ENCODE data around the gene SEL1L3.

Gene SEL1L3

GRCh38 chr4:25800245-25800644, 62.5 kb downstream of the SEL1L3 start:
- TF ChIP-seq, protein P1, sequence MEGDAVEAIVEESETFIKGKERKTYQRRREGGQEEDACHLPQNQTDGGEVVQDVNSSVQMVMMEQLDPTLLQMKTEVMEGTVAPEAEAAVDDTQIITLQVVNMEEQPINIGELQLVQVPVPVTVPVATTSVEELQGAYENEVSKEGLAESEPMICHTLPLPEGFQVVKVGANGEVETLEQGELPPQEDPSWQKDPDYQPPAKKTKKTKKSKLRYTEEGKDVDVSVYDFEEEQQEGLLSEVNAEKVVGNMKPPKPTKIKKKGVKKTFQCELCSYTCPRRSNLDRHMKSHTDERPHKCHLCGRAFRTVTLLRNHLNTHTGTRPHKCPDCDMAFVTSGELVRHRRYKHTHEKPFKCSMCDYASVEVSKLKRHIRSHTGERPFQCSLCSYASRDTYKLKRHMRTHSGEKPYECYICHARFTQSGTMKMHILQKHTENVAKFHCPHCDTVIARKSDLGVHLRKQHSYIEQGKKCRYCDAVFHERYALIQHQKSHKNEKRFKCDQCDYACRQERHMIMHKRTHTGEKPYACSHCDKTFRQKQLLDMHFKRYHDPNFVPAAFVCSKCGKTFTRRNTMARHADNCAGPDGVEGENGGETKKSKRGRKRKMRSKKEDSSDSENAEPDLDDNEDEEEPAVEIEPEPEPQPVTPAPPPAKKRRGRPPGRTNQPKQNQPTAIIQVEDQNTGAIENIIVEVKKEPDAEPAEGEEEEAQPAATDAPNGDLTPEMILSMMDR (IDR thresholded peaks at IDR 0.05; ENCODE audit: low read depth, low read length, missing control alignments) = no peak
- in situ Hi-C loops (cut with HindIII; ENCODE audit: low sequenced_read_pairs) = loop anchor here (5.0 kb wide), 1 partner anchor 62 kb away; the partner anchor contains the start of gene SEL1L3

DNA sequence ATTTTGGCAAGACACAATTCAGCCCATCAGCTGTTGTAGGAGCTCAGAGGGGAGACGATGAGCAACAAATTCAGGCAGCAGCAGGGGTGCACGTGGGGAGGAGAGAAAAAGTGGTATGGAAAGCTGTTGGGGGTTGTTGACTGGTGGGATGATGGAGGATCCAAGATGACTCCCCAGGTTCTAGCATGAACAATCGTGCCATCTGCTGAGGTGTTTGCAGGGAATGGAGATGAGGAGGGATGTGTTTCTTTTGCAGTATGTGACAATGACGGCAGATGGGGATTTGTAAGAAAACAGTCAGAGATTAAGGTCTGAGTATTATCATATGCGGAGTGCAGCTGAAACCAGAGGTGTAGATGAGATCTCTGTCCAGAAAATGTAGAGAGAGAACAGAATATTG, 63.3 kb downstream of the SEL1L3 start:
- DNase-seq (ENCODE audit: low read depth) = no peak
- H3K4me3 ChIP-seq (ENCODE audit: low read depth, low read length) = no peak overlapping the region
- in situ Hi-C loops (cut with HindIII; ENCODE audit: low sequenced_read_pairs) = no loop called here
- TF ChIP-seq, protein P1 (IDR thresholded peaks at IDR 0.05; ENCODE audit: low read depth, low read length, missing control alignments) = no peak

More at GRCh38 chr4:25800245-25800644, 62.5 kb downstream of the SEL1L3 start:
- no peak overlapping the region for H3K4me3 ChIP-seq (ENCODE audit: low read depth, low read length)
- no peak for DNase-seq (ENCODE audit: low read depth)

DNA sequence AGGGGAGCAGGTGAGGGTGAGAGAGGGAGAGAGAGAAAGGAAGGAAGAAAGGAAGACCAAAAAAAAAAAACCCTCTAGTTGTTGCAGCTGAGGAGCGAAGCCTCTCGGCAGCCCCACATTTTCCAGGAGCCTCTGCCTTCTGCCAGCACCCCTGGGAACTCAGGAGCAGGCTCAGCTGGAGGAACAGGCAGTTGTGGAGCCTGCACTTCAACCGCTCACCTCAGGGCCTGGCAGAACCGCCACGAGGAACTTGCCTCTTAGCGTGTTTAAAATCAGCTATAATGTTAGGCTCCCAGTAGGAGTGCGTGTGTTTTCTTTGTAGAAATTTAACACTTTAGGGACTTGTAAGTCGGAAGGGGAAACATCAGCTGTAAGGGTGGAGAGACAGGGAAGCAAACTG, 65.7 kb downstream of the SEL1L3 start:
- no peak overlapping the region for H3K4me3 ChIP-seq (ENCODE audit: low read depth, low read length)
- DNase-seq (ENCODE audit: low read depth) = no peak
- in situ Hi-C loops (cut with HindIII; ENCODE audit: low sequenced_read_pairs) = no loop called here
- TF ChIP-seq, protein P1 (IDR thresholded peaks at IDR 0.05; ENCODE audit: low read depth, low read length, missing control alignments) = no peak

GRCh38 chr4:25795566-25796454, 67.0 kb downstream of the SEL1L3 start:
- in situ Hi-C loops (cut with HindIII; ENCODE audit: low sequenced_read_pairs) = no loop called here
- no peak overlapping the region for H3K4me3 ChIP-seq (ENCODE audit: low read depth, low read length)
- peak; percentile 35 for DNase-seq (ENCODE audit: low read depth)
- TF ChIP-seq, protein P1 (IDR thresholded peaks at IDR 0.05; ENCODE audit: low read depth, low read length, missing control alignments) = no peak

- in situ Hi-C loops (cut with HindIII; ENCODE audit: low sequenced_read_pairs) = no loop called here
- H3K4me3 ChIP-seq (ENCODE audit: low read depth, low read length) = no peak overlapping the region
- DNase-seq (ENCODE audit: low read depth) = no peak
- TF ChIP-seq, protein P1 (IDR thresholded peaks at IDR 0.05; ENCODE audit: low read depth, low read length, missing control alignments) = no peak
Observed at GRCh38 chr4:25795091-25795490, 67.7 kb downstream of the SEL1L3 start.

DNA sequence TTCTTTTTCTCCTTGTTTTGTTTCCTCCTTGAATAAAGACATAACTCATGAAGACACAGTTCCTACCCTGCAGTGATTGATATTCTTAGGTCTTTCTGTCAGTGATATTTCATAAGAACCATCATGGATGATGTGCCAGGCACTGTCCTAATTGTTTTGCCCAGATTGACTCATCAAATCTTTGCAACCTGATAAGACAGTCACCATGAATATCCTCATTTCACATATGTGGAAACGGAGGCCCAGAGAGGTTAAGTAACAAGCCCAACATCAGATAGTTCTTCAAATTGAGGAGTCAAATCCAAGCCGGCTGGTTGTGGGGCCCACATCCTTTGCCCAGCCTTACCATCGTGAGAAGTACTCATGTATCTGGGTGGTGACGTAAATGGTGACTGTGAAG, 69.9 kb downstream of the SEL1L3 start:
- TF ChIP-seq, protein P1 (IDR thresholded peaks at IDR 0.05; ENCODE audit: low read depth, low read length, missing control alignments) = no peak
- in situ Hi-C loops (cut with HindIII; ENCODE audit: low sequenced_read_pairs) = no loop called here
- no peak overlapping the region for H3K4me3 ChIP-seq (ENCODE audit: low read depth, low read length)
- no peak for DNase-seq (ENCODE audit: low read depth)

Measured in astrocyte of the cerebellum (primary cell).